MCF 10A (cell line): ENCODE results near the gene ARL4C. TPM values are rescaled to one million over a fixed set of nuclear protein-coding genes. Genes with fewer than 3 reads are reported as not detected.

Source experiments
- BruUV-seq: library from RNA; stranded (reverse); fragments of 400-500 nt; replicated peaks from 2 replicates; lab custom pipeline; 2021; lab: Mats Ljungman, UMichigan
- CTCF ChIA-PET: fragments of 300-600 bp; sonication (Branson Sonifier 250); formaldehyde crosslinking; extraction: SDS; loops from one replicate; lab custom pipeline; 2021; ENCODE audit warnings: antibody characterized with exemption, inconsistent platforms; lab: Yijun Ruan, JAX
- POLR2A ChIA-PET: fragments of 300-600, 350-650 bp; sonication (Branson Sonifier 250); formaldehyde crosslinking; extraction: SDS; loops from one replicate; lab custom pipeline; 2020; ENCODE audit warnings: antibody characterized with exemption, inconsistent platforms; lab: Yijun Ruan, JAX
- DNase-seq: peaks from one replicate; pipeline ENCODE4 v3.0.0-alpha.2; 2018; ENCODE audit not compliant: unreplicated experiment
- H3K27ac Mint-ChIP-seq: one replicate; pipeline ENCODE4 v1.8.0; 2022; ENCODE audit warnings: mild to moderate bottlenecking, low read depth, mixed read lengths; ENCODE audit not compliant: unreplicated experiment
- H3K27me3 Mint-ChIP-seq: one replicate; pipeline ENCODE4 v1.8.0; 2022; ENCODE audit warnings: mixed read lengths; ENCODE audit not compliant: insufficient read depth, unreplicated experiment
- H3K36me3 Mint-ChIP-seq: one replicate; pipeline ENCODE4 v1.8.0; 2022; ENCODE audit warnings: mild to moderate bottlenecking, moderate library complexity, mixed read lengths; ENCODE audit not compliant: insufficient read depth, unreplicated experiment
- H3K4me1 Mint-ChIP-seq: one replicate; pipeline ENCODE4 v1.8.0; 2022; ENCODE audit warnings: mixed read lengths; ENCODE audit not compliant: insufficient read depth, unreplicated experiment
- H3K4me3 Mint-ChIP-seq: one replicate; pipeline ENCODE4 v1.8.0; 2022; ENCODE audit warnings: mild to moderate bottlenecking, moderate library complexity, mixed read lengths; ENCODE audit not compliant: unreplicated experiment
- H3K9me3 Mint-ChIP-seq: one replicate; pipeline ENCODE4 v1.8.0; 2022; ENCODE audit warnings: mixed read lengths; ENCODE audit not compliant: unreplicated experiment
- intact Hi-C: fragments of 100-400 bp; cut with micrococcal nuclease; formaldehyde crosslinking; loops from 2 replicates; pipeline ENCODE4 v1.14.1; 2022
- total RNA-seq: library from RNA; stranded (reverse); gene quantifications from 2 replicates; pipeline ENCODE4 v1.2.3, GENCODE V29; 2022
- TF ChIP-seq, protein P1 (sequence below): fragments of 200-600 bp; IDR thresholded peaks from one replicate; pipeline ENCODE4 v1.8.0; 2022; ENCODE audit warnings: antibody characterized with exemption, mild to moderate bottlenecking; ENCODE audit not compliant: unreplicated experiment

Gene ARL4C
- total RNA-seq, 1 experiment from 2014 or later, result 3.5 TPM

GRCh38 chr2:234476766-234477165, 20.1 kb downstream of the ARL4C start:
- Mint-ChIP-seq H3K27me3 (no peaks in the 10 kb centered on the region), H3K27ac (no peak overlapping the region), H3K4me3 (no peak overlapping the region), H3K4me1 (no peaks in the 10 kb centered on the region), H3K36me3 (no peaks in the 10 kb centered on the region), H3K9me3 (no peaks in the 10 kb centered on the region)
- TF ChIP-seq, protein P1, sequence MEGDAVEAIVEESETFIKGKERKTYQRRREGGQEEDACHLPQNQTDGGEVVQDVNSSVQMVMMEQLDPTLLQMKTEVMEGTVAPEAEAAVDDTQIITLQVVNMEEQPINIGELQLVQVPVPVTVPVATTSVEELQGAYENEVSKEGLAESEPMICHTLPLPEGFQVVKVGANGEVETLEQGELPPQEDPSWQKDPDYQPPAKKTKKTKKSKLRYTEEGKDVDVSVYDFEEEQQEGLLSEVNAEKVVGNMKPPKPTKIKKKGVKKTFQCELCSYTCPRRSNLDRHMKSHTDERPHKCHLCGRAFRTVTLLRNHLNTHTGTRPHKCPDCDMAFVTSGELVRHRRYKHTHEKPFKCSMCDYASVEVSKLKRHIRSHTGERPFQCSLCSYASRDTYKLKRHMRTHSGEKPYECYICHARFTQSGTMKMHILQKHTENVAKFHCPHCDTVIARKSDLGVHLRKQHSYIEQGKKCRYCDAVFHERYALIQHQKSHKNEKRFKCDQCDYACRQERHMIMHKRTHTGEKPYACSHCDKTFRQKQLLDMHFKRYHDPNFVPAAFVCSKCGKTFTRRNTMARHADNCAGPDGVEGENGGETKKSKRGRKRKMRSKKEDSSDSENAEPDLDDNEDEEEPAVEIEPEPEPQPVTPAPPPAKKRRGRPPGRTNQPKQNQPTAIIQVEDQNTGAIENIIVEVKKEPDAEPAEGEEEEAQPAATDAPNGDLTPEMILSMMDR, result no peak
- intact Hi-C loops, result no loop called here
- POLR2A ChIA-PET, result no interaction called here
- CTCF ChIA-PET, result no interaction called here
- no TSS peak for BruUV-seq
- no peak for DNase-seq

DNA sequence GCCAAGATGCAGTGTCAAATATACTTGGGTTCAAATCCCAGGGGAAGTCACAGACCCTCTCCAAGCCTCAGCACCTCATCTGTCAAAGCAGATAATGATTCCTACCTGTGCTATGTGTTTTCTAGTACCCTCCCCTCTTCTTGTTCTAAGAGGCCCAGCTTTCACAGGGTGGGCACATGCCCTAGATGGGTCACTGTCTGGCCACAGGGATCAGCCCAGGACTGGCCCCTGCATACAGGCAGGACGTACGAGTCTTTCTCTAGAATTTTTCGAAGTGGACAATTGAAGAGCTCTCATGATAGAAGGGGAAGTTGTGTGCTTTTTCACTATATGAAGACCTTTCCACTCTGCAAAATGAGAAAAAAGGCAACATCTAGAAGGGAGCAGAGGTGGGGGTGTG, 22.2 kb downstream of the ARL4C start:
- no peaks in the 10 kb centered on the region for H3K9me3 Mint-ChIP-seq
- ChIA-PET CTCF (no interaction called here), POLR2A (no interaction called here)
- intact Hi-C loops, result no loop called here
- H3K36me3 Mint-ChIP-seq, result no peaks in the 10 kb centered on the region
- no TSS peak for BruUV-seq
- no peaks in the 10 kb centered on the region for H3K27me3 Mint-ChIP-seq
- TF ChIP-seq, protein P1, result no peak
- H3K4me1 Mint-ChIP-seq, result no peaks in the 10 kb centered on the region
- no peak overlapping the region for H3K27ac Mint-ChIP-seq
- no peak overlapping the region for H3K4me3 Mint-ChIP-seq
- DNase-seq, result no peak

GRCh38 chr2:234472155-234472554, 24.7 kb downstream of the ARL4C start:
- no peaks in the 10 kb centered on the region for H3K9me3 Mint-ChIP-seq
- ChIA-PET POLR2A (no interaction called here), CTCF (no interaction called here)
- no peak overlapping the region for H3K4me3 Mint-ChIP-seq
- H3K27ac Mint-ChIP-seq, result no peak overlapping the region
- no peaks in the 10 kb centered on the region for H3K4me1 Mint-ChIP-seq
- no peaks in the 10 kb centered on the region for H3K36me3 Mint-ChIP-seq
- TF ChIP-seq, protein P1, result no peak
- no TSS peak for BruUV-seq
- intact Hi-C loops, result no loop called here
- no peaks in the 10 kb centered on the region for H3K27me3 Mint-ChIP-seq
- no peak for DNase-seq

DNA sequence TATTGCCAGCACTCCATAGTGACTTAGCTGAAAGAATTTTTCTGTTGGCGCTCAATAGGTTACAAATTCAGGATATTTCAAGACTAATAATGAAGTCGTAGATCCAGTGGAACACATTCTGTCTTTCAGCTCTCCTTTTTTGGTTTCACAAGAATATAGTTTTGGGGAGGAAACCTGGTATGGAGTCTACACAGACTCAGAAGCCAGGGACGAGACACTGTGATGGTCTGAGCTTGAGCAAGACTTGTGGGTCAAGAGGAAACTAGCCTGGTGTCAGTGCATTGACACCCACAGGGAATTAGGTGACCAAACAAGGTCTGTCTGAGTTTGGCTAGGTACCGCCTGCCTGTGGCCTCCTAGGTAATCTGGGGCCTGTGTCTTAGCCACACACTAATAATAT, 26.9 kb downstream of the ARL4C start:
- BruUV-seq, result no TSS peak
- H3K4me3 Mint-ChIP-seq, result no peak overlapping the region

More for the DNA sequence above, 26.9 kb downstream of the ARL4C start:
- Mint-ChIP-seq H3K27ac (no peak overlapping the region), H3K36me3 (no peaks in the 10 kb centered on the region), H3K27me3 (no peaks in the 10 kb centered on the region), H3K4me1 (no peaks in the 10 kb centered on the region), H3K9me3 (no peaks in the 10 kb centered on the region)
- ChIA-PET POLR2A (no interaction called here), CTCF (interaction anchor here (0.5 to 0.6 kb wide), 2 partner anchors 445 to 880 kb away, joined by 3 to 4 read pairs; no protein-coding TSS in a partner anchor)
- intact Hi-C loops, result no loop called here
- TF ChIP-seq, protein P1, result no peak
- DNase-seq, result no peak
